Measurements from ENCODE around the gene CCDC38.

CCDC38 gene

GRCh38 chr12:95960241-95960640 is 17.8 kb upstream of the CCDC38 start:
- no peak for DNase-seq

GRCh38 chr12:95959107-95959506 is 16.7 kb upstream of the CCDC38 start:
- no peak for DNase-seq

- no peak for DNase-seq
These were observed 14.2 kb upstream of the CCDC38 start for GRCh38 chr12:95956557-95957145.

GRCh38 chr12:95955549-95956159 is 13.2 kb upstream of the CCDC38 start:
- DNase-seq: no peak

DNA sequence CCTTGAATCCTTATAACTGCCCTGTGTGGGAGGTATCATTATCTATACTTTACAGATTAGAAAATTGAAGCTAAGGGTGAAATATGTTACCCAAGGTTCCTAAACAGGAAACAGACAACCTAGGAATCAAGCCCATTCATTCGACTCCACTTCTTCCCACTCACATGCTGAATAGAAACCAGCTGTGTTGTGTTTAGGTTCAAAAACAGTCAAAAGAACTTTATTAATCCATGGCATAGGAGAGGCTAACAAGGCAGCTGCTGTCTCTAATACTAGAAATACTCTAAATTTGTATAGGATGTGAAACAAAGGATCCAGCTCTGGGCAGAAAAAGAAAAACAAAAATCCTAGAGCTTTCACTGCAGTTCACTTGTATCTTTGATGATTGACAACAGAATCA is 10.6 kb upstream of the CCDC38 start:
- DNase-seq: no peak

DNA sequence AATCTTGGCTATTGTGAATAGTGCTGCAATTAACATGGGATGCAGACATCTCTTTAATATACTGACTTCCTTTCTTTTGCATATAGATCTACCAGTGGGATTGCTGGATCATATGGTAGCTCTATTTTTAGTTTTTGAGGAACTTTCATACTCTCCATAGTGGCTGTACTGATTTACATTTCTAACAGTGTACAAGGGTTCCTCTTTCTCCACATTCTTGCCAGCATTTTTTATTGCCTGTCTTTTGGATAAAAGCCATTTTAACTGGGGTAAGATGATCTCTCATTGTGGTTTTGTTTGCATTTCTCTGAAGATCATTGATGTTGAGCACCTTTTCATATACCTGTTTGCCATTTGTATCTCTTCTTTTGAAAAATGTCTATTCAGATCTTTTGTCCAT is 9.1 kb upstream of the CCDC38 start:
- DNase-seq: no peak

GRCh38 chr12:95949477-95950206 is 7.2 kb upstream of the CCDC38 start:
- no peak for DNase-seq

DNA sequence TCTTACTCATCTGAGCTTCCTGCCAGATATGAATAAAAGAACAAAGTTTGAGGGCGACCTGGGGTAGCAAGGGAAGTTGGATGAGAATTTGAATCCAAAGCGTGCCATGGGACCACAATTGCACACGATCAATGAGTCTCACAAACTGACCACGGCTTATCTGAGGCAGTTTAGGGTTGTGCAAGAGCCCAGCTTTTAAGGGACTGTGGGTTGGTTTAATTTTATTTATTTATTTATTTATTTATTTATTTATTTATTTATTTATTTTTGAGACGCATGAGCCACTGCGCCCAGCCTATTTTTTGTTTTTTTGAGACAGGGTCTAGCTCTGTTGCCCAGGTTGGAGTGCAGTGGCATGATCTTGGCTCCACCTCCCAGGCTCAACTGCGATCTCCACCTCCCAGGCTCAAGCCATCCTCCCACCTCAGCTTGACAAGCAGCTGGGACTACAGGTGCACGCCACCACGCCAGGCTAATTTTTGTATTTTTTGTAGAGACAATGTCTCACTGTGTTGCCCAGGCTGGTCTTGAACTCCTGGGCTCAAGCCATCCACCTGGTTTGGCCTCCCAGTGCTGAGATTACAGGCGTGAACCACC is 1.8 kb upstream of the CCDC38 start:
- no peak for DNase-seq

DNA sequence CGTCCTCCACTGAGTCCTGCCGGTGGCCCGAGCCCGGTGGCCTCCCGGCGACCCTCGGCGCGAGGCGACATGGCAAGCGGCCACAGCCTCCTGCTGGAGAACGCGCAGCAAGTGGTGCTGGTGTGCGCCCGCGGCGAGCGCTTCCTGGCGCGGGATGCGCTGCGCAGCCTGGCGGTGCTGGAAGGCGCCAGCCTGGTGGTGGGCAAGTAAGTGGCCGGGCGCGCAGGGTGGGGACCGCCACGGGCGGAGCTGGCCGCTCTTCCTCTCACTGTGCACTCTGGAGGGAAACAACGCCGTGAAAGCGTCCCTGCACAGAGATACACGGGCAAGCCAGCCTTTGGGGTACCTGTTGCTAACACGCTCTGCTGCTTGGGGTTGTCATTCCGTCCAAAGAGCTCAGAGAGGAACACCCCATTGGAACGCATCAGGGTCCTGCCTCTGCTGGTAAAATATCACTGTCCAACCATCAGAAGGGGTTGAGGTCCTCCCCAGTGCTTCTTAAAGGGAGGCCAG is 972 bp upstream of the CCDC38 start, which contains the start of gene AMDHD1:
Gene AMDHD1, plus strand, starts transcription at position 2 of the 513 bp plus-strand sequence. Its CDS starts 68 bp downstream, at position 70.
- DNase-seq: peak; percentile 35

DNA sequence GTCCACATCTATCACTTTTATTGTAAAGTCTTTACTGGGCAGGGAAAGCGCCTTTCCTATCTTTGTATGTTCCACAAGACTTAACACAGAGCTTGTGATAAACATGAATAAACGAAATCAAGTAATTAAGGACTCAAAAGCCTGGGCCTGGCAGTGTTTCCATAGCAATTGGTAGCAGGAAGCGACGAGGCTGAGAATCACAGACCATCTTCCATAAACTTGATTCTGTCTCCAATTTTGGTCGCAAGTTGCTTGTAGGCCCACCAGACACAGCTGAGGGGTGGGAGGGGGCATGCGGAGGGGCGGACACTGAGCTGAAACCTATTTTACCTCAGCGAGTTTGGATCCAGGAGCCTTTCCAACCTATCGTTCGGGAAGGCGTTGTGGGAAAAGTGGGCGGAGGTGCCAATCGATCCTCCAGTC is 302 bp downstream of the CCDC38 start:
- DNase-seq: no peak

DNA sequence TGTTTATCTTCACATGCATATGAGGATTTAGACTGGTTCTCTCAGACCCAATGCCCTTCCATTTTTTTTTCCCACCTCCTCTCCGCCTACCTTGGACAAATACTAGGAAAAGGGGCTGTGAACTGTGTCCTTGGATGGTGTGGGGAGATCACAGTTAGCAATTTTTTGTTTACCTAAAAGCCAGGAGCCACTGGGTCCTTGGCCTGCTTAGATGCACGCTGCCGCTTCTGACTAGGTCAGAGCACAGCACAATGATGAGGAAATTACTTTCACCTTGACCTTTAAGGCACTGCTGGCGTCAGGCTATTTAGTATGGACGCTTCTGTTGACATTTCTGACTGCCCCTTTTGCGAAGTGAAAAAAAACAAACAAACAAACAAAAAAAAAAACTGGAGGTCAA is 1.9 kb downstream of the CCDC38 start:
- no peak for DNase-seq

DNA sequence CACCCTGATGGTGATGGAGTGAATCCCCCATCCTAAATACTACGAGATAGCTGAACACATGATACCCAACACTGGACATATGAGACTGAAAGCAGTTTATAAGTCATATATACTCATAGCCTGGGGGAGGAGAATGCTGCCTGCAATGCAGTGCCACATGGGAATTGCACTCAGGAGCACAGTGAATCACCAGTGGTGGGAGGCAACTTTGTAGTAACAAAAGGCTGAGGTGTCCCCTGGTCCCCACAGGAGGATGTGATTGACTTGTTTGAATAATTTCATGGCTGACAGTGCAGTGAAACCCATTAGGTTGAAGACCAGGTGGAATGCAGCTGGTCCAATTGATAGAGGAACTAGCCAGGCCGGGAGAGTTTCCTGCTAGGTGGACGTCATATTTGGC is 20.2 kb downstream of the CCDC38 start:
- DNase-seq: no peak

DNA sequence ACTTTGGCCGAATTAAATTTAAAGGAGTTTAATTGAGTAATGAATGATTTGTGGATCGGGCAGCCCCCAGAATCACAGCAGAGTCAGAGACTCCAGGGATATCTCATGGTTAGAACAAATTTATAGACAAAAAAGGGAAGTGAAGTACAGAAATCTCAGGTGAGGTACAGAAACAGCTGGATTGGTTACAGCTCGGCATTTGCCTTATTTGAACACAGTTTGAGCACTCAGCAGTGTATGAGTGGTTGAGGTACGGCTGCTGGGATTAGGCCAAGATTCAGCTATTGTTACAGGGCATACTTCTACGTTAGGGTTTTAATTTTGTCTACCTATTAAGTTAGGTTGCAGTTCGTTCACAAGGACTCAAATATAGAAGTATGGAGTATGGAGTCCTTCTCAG is 23.3 kb downstream of the CCDC38 start:
- no peak for DNase-seq

DNA sequence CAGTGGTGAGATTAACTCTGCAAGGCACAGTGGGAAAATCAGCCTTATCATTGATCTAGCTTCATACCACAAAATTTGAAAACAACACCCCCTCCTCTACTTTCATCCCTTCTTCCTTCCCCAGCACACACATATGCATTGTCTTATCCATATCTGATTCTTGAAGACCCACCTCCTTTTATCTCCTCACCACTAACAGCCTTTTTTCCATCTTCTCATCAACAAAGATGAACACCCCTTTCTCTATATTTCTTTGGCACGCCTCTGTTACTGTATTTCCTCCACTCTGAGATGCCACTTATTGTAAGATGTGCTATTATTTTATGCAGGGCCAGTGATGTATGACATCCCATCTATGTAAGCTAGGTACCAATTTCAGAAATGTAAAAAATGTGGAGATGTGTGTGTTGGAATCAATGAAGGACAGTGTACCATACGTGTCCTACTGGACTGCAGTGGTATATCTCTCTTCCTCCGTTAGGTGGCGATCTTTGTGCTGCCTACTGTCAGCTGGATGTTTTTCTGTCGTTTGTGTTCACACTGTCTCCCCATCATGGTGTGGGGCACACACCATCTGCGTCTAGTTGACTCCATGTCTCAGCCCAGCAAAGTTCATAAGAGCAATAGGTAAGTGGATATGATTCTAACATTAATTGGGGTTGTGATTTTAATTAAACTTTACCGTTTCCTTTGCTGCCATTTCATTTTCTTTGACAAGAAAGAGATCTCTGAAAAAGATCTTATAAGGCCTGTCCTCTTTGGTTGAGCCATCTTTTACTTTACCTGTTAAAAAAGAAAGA is 24.0 kb downstream of the CCDC38 start:
- peak; percentile 21 for DNase-seq

DNA sequence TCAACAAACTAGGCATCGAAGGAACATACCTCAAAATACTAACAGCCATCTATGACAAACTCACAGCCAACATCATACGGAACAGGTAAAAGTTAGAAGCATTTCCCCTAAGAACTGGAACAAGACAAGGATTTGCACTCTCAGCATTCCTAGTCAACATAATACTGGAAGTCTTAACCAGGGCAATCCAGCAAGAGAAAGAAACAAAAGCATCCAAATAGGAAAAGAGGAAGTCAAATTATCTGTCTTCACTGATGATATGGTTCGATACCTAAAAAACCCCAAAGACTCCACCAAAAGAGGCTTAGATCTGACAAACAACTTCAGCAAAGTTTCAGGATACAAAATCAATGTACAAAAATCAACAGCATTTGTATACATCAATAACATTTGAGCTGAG is 32.5 kb downstream of the CCDC38 start:
- no peak for DNase-seq

DNA sequence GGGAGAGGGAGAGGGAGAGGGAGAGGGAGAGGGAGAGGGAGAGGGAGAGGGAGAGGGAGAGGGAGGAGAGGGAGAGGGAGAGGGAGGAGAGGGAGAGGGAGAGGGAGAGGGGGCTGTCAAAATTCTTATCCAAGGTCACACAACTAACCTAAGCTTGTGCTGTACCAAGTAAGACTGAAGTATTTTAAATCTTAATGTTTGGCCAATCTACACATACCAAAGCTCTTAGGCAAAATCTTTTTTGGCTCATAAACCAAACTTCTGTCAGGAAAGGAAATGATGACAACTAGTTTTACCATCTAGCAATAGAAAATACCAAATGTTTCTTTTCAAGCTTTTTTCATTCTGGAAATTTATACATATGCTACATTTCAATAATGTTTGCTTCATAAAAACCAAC is 33.8 kb downstream of the CCDC38 start:
- DNase-seq: no peak

- DNase-seq: no peak
These were observed 44.3 kb downstream of the CCDC38 start for GRCh38 chr12:95898081-95898480.

GRCh38 chr12:95896846-95897245 is 45.6 kb downstream of the CCDC38 start:
- no peak for DNase-seq

- no peak for DNase-seq
These were observed 51.5 kb downstream of the CCDC38 start for GRCh38 chr12:95890958-95891357.

- no peak for DNase-seq
These were observed 55.1 kb downstream of the CCDC38 start for GRCh38 chr12:95887311-95887710.

DNA sequence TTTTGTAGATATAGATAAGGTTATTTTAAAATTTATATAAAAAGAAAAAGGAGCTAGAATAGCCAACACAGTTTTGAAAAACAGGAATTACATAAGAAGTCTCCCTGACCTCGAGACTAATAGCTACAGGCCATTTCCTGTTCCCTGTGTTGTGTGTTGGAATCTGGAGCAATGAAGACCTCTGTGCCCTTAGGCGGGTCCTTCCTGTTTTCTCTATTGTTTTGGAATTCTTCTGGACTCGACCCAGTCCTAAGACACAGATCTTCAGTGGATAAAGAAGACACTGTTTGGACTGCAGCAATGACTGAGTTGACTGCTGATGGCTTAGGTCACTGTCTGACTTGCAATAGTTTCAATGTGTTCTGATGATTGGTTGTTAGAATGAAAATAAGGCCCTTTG is 57.4 kb downstream of the CCDC38 start:
- no peak for DNase-seq

GRCh38 chr12:95882873-95883272 is 59.5 kb downstream of the CCDC38 start:
- DNase-seq: no peak

DNA sequence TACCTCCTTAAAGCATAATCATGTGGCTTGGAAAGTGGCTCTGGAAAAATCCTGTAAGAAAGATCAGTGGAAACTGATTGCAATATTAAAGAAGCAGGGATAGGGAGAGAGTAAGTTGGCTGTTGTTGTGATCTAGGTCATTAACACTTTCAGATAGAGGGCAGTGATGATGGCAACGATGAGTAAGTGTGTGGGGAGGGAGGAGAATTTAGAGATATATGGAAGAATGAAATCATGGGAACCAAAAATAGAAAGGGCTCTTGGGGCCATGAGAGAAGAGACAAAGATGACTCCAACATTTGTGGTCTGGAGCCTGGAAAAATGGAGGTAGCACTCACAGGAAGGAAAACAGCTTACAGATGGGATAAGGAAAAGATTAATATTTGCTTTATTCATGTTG is 60.3 kb downstream of the CCDC38 start:
- DNase-seq: no peak
